NCI-H2171 (cell line): ENCODE data around the gene KCNC3.

Experiments
- DNase-seq: peaks from one replicate; lab custom pipeline; 2025; lab: John Stamatoyannopoulos, UW

Gene KCNC3

DNA sequence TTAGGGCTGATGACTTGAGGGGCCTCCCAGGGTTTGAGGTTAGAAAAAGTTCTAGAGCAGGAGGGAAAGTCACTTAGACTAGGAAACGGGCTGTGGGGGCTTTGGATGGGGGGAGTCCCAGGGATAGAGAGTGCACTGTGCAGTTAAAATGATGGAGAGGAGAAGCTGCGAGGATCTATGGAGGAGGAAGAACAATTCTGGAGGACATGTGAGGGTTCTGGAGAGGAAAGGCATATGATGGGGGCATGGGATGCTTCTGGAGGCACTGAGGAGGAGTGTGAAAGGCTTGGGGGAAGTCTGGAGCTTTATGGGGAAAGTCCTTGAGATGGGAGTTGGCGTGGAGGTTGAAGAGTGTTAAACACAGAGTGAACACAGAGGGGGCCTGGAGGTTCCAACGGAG, 2.2 kb downstream of the KCNC3 start:
- DNase-seq = no peak

DNA sequence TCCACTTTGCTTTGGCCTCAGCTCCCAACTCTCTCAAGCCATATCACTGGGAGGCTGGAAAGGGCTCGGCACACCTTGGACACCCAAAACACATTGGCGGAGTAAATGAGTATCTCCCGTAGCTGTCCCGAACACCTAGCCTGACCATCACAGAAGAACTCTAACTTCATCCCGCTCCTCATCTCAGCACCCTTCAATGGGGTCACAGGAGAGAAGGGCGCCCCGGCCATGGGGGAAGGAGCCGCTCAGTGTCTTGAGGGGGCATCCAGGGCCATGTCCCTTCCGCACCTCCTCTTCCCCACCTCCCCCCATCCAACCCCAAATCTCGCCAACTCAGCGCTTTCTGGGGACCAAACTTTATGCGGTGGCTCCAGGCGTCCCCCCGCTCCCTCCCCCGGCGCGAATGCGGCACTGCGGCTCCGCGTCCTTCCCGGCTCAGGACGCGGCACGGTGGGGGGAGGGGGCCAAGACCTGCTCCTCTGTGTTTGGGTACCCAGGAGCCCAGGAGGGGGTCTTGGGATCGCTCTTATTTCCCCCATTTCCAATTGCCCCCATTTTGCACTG, 3.0 kb downstream of the KCNC3 start:
- DNase-seq = no peak

DNA sequence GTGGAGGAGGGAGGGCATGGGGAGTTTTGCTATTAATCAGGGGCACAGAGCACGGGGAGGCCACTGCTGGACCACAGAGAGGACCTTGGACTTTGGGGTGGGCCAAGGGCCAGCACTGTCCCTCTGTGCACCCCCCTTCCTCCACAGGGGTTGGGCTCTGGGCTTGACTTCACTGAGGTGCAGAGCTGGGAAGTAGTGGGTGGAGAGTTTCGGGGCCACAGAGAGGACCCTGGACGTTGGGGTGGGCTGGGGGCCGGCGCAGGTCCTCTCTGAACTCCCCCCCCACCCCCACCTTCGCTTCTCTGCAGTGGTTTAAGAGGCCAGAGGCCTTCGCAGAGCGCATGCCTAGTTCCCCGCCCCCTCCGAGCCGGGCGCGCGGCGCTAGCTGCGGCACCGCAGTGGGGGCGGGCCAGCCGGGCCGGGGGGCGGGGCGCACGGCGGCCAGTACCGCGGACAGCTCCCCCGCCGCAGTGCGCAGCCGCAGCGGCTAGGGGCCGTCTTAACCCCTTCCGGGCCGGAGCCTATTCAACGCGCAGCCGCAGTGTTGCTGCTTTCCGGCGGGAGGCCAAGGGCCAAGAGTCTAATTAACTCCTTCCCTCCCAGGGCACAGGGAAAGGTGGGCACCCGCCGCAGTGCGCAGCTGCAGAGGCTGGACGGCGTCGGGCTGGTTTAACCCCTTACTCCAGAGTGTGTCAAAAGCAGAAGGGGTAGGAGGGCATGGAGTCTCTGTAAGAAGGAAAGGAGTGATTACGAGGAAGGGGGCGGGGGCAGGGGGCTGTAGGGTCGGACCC, 3.7 kb downstream of the KCNC3 start:
- DNase-seq = peak; percentile 93

DNA sequence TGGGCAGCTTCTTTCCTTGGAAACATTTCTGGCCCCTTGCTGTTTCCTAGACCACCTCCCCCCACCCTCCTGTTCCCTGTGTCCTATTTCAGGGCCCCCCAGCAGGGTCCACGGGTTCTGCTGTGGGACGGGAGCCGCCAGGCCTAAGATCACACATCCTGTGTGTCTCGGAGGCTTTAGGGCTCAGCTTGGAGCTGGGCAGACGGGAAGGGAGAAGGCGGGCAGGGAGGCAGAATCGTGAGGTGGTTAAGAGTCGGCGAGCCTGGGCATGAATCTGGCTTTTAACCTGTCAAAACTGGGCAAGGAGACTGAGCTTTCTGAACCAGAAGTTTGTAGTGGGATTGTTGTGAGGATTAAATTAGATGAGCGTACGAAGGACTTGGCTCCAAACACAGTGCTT, 4.8 kb downstream of the KCNC3 start:
- peak; percentile 12 for DNase-seq

DNA sequence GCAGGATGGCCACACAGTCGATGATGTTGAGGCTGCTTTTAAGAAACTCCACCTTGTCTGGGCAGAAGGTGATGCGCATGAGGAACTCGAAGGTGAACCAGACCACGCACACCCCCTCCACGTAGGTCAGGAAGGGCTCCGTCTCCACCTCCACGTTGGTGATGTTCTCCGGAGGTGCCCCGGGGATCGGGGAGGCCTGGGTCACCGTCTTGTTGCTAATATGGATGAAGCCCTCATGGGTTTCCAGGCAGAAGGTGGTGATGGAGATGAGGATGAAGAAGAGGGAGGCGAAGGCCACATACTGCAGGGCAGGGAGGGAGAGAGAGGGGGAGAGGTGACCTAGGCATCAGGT, 5.4 kb downstream of the KCNC3 start:
- DNase-seq = no peak

DNA sequence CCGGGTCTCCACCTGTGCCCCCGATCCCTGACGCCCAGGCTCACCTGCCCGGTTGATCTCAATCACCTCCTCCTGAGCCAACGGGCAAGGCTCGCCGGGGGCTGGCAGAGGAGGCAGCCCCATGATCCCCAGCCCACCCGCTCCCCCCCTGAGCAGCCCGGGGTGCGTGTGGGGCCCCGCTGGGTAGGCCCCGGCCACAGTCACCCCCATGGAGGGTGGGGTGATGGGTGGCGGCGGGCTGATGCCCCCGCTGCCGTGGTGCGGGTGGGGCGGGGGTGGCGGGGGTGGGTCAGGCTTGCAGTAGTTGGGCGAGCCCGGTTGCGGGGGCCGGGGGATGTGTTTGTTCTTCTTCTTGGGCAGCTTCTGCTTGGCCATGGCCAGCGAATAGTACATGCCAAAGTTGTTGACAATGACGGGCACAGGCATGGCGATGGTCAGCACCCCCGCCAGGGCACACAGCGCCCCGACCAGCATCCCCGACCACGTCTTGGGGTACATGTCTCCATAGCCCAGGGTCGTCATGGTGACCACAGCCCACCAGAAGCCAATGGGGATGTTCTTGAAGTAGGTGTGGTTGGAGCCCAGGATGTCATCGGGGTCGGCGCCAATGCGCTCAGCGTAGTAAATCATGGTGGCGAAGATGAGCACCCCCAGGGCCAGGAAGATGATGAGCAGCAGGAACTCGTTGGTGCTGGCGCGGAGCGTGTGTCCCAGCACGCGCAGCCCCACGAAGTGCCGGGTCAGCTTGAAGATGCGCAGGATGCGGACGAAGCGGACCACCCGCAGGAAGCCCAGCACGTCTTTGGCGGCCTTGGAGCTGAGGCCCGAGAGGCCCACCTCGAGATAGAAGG, 6.0 kb downstream of the KCNC3 start:
- no peak for DNase-seq

- no peak for DNase-seq
Measured at GRCh38 chr19:50322234-50322633, 6.9 kb downstream of the KCNC3 start.

DNA sequence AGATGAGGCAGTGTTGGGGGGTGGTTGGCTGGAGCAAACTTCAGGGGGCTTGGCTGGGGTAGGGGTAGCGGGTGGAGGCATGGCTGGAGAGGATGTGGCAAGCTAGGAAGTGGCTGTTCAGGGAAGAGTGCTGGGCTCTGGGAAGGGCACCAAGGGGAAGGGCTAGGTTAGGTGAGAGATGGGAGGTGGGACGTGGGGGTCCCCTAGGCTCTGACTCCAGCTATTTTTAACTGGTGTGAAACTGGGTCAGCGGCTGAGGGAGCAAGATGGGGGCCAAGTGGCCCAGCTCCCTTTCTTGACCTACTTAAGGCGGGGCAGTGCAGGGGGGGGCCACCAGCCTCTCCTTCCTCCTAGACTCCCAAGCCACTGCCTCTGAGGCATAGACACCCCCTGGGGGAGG, 7.3 kb downstream of the KCNC3 start:
- no peak for DNase-seq

DNA sequence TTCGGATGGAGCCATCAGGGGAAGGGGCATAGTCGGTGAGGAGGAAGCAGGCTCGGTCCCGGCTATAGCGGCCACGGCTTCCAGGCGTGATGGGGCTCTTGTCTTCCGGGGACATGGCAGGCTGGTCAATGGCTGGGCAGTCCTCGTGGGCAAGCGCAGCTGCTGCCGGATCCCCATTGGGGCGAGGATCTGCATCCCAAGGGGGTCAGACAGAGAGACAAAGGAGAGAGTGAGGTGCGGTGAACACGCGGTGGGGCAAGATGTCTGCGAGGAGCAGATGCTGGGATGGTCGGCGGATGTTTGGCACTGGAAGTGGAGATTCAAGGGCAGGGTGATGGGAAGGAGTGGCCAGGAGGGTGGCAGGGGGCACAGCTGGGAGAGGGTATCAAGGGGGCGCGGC, 8.6 kb downstream of the KCNC3 start:
- no peak for DNase-seq

GRCh38 chr19:50320051-50320450, 9.1 kb downstream of the KCNC3 start:
- DNase-seq = no peak

DNA sequence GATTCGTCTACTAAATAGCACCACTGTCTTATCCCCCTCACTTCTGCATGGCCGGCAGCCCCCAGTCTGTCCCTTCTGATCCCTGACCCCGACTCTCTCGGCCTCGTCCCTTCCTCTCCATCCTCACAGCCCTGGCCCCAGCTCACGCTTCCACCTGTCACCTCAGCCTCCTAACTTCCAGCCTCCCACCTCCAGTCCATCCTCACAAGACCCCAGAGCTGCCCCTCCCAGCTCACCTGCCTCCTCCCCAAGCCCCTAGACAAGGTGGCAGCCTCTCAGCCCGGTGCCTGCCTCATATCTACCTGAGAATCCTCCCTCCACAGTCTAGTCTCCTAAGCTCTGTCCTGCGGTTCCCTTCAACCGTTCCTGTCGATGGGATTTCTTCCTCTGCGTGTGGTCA, 10.0 kb downstream of the KCNC3 start:
- no peak for DNase-seq

DNA sequence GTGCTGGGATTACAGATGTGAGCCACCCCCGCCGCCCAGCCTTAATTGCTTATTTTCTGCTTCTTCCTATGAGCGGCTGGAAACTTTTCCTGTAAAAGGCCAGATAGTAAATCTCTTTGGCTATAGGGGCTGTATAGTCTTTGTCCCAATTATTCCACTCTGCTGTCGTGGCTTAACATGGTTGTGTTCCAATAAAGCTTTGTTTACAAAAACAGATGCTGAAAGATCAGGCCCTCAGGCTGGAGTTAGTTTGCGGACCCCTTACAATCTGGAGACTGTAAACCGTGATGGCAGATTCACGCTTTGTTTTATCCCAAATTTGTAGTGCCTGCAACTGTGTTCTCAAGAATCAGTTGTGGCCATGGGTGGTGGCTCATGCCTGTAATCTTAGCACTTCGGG, 10.7 kb downstream of the KCNC3 start:
- DNase-seq = no peak

- DNase-seq = no peak
Measured at GRCh38 chr19:50317115-50317514, 12.1 kb downstream of the KCNC3 start.

DNA sequence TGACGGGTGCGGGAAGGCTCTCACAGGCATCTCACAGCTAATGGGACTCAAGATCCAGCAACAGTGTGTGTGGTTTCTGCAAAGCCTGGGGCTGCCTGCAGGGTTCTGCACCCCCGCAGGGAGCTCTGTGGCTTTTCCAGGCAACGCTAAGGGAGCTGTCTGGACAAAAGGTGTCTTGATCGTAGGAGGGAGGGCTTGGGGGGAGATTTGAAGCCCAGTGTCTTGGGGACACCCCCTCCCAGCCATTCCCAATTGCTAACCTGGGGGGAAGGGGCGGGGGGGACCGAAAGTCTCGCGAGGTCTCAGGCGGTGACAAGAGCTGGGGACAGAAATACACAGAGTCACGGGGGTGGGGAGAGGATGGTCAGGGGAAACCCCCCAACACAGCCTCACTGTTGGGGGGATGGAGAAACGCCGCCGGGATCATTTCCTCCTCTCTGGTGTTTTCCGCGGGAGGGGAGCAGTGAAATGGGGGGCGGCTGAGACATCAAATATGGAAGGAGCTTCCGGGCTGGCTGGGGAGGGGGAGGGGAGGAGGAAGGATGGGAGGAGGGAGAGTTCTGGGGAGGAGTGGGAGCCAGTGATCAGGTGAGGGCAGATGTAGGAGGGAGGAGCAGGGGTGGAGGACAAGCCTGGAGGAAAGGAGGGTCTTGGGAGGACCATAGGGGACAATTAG, 13.3 kb downstream of the KCNC3 start:
- DNase-seq = peak; percentile 49

GRCh38 chr19:50314724-50315708, 14.2 kb downstream of the KCNC3 start:
- no peak for DNase-seq

GRCh38 chr19:50313812-50314536, 15.2 kb downstream of the KCNC3 start:
- DNase-seq = peak; percentile 54

DNA sequence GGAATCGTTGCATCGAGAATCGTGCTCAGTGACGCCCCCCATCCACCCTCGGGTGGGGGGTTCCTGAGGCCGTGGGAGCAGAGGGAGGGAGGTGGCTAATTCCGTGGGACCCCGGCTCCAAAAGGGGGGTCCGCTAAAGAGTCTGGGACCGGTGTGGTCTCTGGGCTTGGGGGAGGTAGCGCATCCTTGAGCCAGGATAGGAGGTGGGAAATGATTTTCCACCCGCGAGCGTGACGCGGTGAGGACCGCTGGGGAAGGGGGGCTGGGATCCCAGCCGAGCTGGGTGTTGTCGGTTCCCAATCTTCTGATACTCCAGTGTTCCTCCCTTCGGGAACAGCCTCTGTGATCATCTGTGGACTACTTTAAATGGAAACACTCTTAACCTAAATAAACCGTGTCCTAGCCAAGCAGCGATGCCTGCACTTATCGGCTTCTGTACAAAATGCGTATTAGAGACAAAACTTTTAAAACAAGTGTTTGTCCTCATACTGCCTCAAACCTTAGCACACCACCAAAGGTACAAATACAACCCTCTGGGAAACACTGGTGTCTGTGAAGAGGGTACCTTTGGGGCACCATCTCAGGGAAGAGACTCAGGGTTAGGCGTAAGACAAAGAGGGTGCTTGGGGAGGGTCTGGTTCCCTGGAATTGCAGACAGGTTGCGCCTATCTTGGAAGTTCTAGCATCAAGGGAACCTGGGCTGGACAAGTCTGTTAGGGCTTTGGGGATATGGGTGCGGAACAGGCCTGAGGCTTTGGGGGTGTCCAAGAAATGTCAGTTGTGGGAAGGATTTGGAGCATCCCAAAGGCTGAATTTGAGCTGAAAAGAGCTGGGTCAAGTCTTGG, 16.0 kb downstream of the KCNC3 start:
- DNase-seq = no peak

- peak; percentile 65 for DNase-seq
Measured at GRCh38 chr19:50311723-50312635, 17.2 kb downstream of the KCNC3 start.
